Right ventricle myocardium inferior (tissue), 1 donor: ENCODE data around the gene DCLRE1B. TPM values are rescaled to one million over a fixed set of nuclear protein-coding genes. Genes with fewer than 3 reads are reported as not detected.
"Not testable (repeated sequence)": the region's sequence is repeated elsewhere in the genome, so short reads cannot be mapped to it uniquely, and the experiment has no call there.

Experiments used
- ATAC-seq: fragments of 200-7000 bp; cut with Tn5 transposase; one replicate; pipeline ENCODE4 v1.9.1; 2020; ENCODE audit warnings: mild to moderate bottlenecking, moderate library complexity
- DNase-seq: peaks from one replicate; pipeline ENCODE4 v3.0.0; 2021; ENCODE audit errors: missing footprints
- intact Hi-C: fragments of 100-400 bp; cut with DNase I; formaldehyde crosslinking; loops from one replicate; pipeline ENCODE4 v1.11.0; 2022
- total RNA-seq: library from RNA; stranded (reverse); fragmentation: NEBNext Ultra II Directional; extraction: Animal tissue kit (Norgen Biotek cat#: 25700); gene quantifications from one replicate; pipeline ENCODE4 v1.2.1, GENCODE V29; 2021
- donor health status: DM: no; HTN: yes; CAD: no; lungs with severe emphysema.

Gene DCLRE1B
- total RNA-seq, 1 donor from 2014 or later = 2.4 TPM

DNA sequence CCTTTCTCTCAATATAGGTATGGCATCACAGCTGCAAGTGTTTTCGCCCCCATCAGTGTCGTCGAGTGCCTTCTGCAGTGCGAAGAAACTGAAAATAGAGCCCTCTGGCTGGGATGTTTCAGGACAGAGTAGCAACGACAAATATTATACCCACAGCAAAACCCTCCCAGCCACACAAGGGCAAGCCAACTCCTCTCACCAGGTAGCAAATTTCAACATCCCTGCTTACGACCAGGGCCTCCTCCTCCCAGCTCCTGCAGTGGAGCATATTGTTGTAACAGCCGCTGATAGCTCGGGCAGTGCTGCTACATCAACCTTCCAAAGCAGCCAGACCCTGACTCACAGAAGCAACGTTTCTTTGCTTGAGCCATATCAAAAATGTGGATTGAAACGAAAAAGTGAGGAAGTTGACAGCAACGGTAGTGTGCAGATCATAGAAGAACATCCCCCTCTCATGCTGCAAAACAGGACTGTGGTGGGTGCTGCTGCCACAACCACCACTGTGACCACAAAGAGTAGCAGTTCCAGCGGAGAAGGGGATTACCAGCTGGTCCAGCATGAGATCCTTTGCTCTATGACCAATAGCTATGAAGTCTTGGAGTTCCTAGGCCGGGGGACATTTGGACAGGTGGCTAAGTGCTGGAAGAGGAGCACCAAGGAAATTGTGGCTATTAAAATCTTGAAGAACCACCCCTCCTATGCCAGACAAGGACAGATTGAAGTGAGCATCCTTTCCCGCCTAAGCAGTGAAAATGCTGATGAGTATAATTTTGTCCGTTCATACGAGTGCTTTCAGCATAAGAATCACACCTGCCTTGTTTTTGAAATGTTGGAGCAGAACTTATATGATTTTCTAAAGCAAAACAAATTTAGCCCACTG is 35.5 kb downstream of the DCLRE1B start:
- intact Hi-C loops = no loop called here
- DNase-seq (no peak), ATAC-seq (no peak)

DNA sequence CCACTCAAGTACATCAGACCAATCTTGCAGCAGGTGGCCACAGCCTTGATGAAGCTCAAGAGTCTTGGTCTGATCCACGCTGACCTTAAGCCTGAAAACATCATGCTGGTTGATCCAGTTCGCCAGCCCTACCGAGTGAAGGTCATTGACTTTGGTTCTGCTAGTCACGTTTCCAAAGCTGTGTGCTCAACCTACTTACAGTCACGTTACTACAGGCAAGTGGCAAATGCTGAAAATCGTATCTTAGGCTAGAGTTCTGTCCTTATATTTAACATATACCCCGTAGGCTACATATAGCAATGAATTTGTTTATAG is 36.1 kb downstream of the DCLRE1B start:
- ATAC-seq (no peak), DNase-seq (no peak)
- intact Hi-C loops = no loop called here

- ATAC-seq (no peak), DNase-seq (no peak)
- intact Hi-C loops = no loop called here
These were observed 37.4 kb downstream of the DCLRE1B start for GRCh38 chr1:113942527-113942926.

DNA sequence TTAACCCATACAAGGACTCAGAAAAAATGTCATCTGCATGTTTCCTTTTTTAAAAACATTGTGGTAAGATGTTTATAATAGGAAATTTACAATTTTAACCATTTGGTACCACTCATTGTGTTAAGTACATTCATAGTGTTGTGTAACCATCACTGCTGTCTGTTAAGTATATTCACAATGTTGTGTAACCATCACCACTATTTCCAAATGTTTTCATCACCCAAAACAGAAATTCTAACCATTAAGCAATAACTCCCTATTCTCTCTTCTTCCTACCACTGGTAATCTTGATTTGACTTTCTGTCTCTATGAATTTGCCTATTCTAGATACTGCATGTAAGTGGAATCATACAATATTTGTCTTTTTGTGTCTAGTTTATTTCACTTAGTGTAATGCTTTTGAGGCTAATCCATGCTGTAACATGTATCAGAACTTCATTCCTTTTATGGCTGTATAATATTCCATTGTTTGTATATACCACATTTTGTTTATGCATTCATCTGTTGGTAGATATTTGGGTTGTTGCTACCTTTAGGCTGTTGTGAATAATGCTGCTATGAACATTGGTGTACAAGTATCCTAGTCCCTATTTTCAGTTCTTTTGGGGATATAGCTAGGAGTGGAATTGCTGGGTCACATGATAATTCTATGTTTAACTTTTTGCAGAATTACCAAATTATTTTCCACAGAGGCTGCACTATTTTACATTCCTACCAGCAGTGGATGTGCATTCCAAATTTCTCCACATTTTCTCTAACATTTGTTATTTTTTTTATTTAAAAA is 38.1 kb downstream of the DCLRE1B start:
- ATAC-seq = no peak
- no peak for DNase-seq

DNA sequence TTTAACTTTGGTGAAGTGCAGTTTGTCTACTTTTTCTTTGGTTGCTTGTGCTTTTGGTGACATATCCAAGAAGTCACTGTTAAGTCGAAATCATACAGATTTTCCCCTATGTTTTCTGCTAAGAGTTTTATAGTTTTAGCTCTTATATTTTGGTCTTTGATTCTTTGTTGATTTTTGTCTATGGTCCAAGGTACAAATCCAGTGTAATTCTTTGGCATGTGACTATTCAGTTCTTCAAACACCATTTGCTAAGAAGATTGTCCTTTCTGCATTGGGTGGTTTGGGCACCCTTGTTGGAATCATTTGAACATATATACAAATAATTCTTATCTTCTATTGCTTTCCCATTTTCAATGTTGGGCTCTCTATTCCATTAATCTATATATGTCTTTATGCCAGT is 40.2 kb downstream of the DCLRE1B start:
- DNase-seq (no peak), ATAC-seq (no peak)
- intact Hi-C loops = no loop called here

More for the DNA sequence above, 38.1 kb downstream of the DCLRE1B start:
- intact Hi-C loops = no loop called here

DNA sequence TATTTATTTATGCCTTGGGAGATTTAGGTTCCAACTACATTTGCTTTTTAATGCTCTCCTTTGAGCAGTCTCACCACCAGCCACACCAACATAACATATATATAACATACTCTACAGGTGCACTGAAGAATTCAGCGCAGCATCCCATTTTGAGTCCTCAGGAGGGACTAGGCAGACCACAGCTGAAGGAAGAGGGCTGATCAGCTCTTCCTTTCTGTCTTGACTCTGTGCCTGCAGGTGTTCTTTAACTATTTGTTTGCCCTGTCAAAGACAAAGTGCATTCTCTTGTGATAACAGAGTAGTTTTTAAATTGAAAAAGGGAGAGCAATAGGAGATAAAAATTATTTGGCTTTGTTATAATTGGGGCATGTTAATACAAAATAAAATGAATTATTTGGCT is 41.0 kb downstream of the DCLRE1B start:
- intact Hi-C loops = no loop called here
- no peak for ATAC-seq
- no peak for DNase-seq

GRCh38 chr1:113946678-113947387 is 41.7 kb downstream of the DCLRE1B start:
- DNase-seq (no peak), ATAC-seq (peak; percentile 23)
- intact Hi-C loops = no loop called here

GRCh38 chr1:113947388-113948107 is 42.4 kb downstream of the DCLRE1B start:
- ATAC-seq (no peak), DNase-seq (no peak)
- intact Hi-C loops = no loop called here

DNA sequence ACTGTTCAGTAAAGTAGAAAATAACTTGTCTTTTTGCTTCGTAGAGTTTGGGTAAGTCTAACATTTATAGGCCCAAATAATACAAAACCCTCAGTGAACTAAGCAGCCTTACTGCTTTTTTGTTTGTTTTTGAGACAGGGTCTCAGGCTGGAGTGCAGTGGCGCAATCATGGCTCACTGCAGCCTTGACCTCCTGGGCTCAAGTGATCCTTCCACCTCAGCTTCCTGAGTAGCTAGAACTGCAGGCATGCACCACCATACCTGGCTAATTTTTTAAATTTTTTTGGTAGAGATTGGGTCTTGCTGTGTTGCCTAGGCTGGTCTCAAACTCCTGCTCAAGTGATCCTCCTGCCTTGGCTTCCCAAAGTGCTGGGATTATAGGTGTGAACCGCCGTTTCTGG is 43.0 kb downstream of the DCLRE1B start:
- ATAC-seq, DNase-seq, intact Hi-C loops: not testable (repeated sequence)

GRCh38 chr1:113949007-113949406 is 43.9 kb downstream of the DCLRE1B start:
- ATAC-seq = no peak
- intact Hi-C loops = no loop called here
- DNase-seq = peak; percentile 40

DNA sequence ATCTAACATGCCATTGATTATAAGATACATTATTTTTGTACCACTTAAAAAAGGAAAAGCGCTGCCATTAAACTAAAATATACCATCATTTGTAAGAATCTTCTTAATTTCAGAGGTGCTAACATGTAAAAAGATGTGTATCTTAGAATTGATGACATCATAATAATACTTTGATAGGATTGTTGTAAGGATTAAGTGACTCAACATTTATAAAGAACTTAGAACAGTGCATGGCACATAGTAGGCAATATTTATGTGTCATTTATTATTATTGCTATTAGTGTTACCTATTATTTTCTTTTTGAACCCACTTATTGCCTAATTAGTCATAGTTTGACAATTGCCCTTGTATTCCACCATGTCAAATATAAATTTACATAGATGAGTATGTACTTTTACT is 45.8 kb downstream of the DCLRE1B start:
- DNase-seq = no peak

GRCh38 chr1:113951719-113952118 is 46.6 kb downstream of the DCLRE1B start:
- ATAC-seq = no peak
- intact Hi-C loops = no loop called here
- no peak for DNase-seq

More for the DNA sequence above, 45.8 kb downstream of the DCLRE1B start:
- intact Hi-C loops = no loop called here
- no peak for ATAC-seq

GRCh38 chr1:113957984-113958383 is 52.9 kb downstream of the DCLRE1B start:
- ATAC-seq (no peak), DNase-seq (no peak)
- intact Hi-C loops = no loop called here

DNA sequence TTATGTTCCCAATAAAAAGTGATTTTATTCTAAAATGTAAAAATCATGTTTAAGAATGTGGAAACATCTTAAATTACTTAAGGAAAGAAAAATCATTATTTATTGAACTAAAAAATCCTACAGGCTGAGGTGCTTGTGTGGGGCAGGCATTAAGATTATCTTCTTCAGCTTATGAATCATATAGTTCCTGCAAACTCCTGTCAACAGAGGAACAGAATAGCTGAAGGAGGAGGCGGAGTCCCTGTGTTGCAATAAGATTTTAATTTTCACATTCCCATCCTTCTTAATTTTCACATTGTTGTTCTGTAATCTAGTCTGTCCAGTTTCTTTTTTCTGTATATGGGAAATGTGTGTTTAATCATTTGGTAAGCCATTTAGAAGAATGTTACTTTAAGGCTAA is 53.6 kb downstream of the DCLRE1B start:
- DNase-seq (no peak), ATAC-seq (no peak)
- intact Hi-C loops = no loop called here

GRCh38 chr1:113963281-113963906 is 58.3 kb downstream of the DCLRE1B start:
- no peak for ATAC-seq
- intact Hi-C loops = no loop called here
- DNase-seq = no peak
